Measurements from ENCODE around the gene OST4. TPM values are rescaled to one million over a fixed set of nuclear protein-coding genes. Genes with fewer than 3 reads are reported as not detected.

OST4 gene
- total RNA-seq, 3 donors from 2014 or later (not counting 1 experiment from before 2014, with no cell fraction given), result 178 to 207 (median 192) TPM

DNA sequence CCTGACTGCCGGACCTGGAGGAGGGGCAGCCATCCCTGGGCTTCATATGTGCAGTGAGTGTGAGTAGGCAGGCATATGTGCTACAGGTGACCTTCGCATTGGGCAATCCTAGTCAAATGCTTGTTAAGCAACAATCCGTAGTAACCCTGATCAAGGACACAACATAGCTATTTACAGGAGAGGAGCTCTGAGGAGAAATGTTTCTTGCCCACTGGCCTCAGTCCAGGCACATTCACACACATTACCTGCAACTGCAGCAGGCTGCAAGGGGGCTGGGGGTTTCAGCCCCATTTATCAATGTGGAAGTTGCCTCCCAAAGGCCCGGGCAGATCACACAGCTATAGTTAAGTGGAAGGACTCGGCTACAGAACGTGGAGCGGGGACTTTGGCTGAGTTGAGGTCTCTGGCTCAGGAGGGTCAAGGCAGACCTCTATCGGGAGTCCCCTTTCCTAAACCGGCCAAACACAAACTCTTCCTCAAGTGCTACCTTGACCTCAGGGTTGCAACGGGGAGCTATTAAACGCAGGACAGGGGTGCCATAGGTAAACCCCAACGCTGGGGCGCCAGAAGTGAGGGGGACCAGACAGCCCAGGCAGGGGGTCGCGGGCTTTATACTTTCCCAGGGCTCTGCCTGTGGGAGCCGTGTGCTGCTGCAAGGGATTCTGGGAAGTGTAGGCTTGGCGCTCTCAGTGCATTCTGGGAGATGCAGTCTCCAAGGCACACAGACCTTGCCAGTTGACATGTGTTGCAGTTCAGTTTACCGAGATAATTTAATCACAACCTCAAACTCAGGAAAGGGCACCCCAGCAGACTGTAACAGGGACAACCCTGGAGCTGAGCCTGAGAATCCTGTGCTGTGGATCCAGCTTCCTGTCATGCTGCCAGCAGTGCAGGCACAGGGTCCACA is 24.5 kb upstream of the OST4 start:
- DNase-seq (peak in 1 of 2 donors; percentile 69), ATAC-seq (peak; percentile 63 to 94 (median 88))
- Mint-ChIP-seq H3K4me3 (peak overlapping the region; percentile 61), H3K36me3 (no peaks in the 10 kb centered on the region), H3K9me3 (no peaks in the 10 kb centered on the region), H3K27me3 (ENCODE audit: low read depth in 2 of 2) (no peaks in the 10 kb centered on the region), H3K4me1 (peaks cover 0 to 16% of the 10 kb centered on the region in 2 donors), H3K27ac (no peak overlapping the region)
- Histone ChIP-seq H3K4me3 (ENCODE audit: low read length) (no peak overlapping the region), H3K27me3 (ENCODE audit: control insufficient read depth, insufficient read depth, low read length) (no peaks in the 10 kb centered on the region), H3K9me3 (ENCODE audit: control insufficient read depth, insufficient read depth, low read length) (no peaks in the 10 kb centered on the region), H3K27ac (ENCODE audit: low read length) (no peak overlapping the region), H3K4me1 (ENCODE audit: control insufficient read depth, insufficient read depth, low read length) (peaks cover 9% of the 10 kb centered on the region), H3K36me3 (ENCODE audit: control insufficient read depth, insufficient read depth, low read length) (no peaks in the 10 kb centered on the region)
- intact Hi-C loops (cut with micrococcal nuclease), result no loop called here
- WGBS (ENCODE audit: insufficient coverage), result 37% methylated on average over 18 of the region's 18 CpGs
- TF ChIP-seq, protein P1, sequence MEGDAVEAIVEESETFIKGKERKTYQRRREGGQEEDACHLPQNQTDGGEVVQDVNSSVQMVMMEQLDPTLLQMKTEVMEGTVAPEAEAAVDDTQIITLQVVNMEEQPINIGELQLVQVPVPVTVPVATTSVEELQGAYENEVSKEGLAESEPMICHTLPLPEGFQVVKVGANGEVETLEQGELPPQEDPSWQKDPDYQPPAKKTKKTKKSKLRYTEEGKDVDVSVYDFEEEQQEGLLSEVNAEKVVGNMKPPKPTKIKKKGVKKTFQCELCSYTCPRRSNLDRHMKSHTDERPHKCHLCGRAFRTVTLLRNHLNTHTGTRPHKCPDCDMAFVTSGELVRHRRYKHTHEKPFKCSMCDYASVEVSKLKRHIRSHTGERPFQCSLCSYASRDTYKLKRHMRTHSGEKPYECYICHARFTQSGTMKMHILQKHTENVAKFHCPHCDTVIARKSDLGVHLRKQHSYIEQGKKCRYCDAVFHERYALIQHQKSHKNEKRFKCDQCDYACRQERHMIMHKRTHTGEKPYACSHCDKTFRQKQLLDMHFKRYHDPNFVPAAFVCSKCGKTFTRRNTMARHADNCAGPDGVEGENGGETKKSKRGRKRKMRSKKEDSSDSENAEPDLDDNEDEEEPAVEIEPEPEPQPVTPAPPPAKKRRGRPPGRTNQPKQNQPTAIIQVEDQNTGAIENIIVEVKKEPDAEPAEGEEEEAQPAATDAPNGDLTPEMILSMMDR (IDR thresholded peaks at IDR 0.05), result no peak

DNA sequence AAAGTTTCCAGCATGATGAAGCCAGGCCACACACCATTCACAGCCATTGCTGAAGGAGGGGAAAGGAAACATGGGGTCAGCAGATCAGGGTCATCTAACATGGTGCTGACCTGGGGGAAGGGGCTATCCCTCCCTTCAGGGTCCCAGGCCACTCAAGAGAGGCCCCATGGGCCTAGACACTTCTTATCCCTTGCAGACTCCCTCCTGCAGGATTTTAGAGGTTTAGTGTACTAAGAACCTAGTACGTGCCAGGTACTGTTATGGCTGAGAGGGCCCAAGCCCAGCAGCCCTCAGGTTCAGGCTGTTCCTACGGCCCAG is 23.9 kb upstream of the OST4 start:
- Mint-ChIP-seq H3K36me3 (no peaks in the 10 kb centered on the region), H3K9me3 (no peaks in the 10 kb centered on the region), H3K4me1 (peaks cover 0 to 16% of the 10 kb centered on the region in 2 donors), H3K27ac (no peak overlapping the region), H3K27me3 (ENCODE audit: low read depth in 2 of 2) (no peaks in the 10 kb centered on the region), H3K4me3 (peak overlapping the region; percentile 18)
- Histone ChIP-seq H3K27ac (ENCODE audit: low read length) (no peak overlapping the region), H3K9me3 (ENCODE audit: control insufficient read depth, insufficient read depth, low read length) (no peaks in the 10 kb centered on the region), H3K36me3 (ENCODE audit: control insufficient read depth, insufficient read depth, low read length) (no peaks in the 10 kb centered on the region), H3K4me1 (ENCODE audit: control insufficient read depth, insufficient read depth, low read length) (peaks cover 9% of the 10 kb centered on the region), H3K4me3 (ENCODE audit: low read length) (no peak overlapping the region), H3K27me3 (ENCODE audit: control insufficient read depth, insufficient read depth, low read length) (no peaks in the 10 kb centered on the region)
- intact Hi-C loops (cut with micrococcal nuclease), result no loop called here
- 100% methylated on average over 2 of the region's 2 CpGs for WGBS (ENCODE audit: insufficient coverage)
- DNase-seq (no peak), ATAC-seq (no peak)
- TF ChIP-seq, protein P1 (IDR thresholded peaks at IDR 0.05), result no peak

DNA sequence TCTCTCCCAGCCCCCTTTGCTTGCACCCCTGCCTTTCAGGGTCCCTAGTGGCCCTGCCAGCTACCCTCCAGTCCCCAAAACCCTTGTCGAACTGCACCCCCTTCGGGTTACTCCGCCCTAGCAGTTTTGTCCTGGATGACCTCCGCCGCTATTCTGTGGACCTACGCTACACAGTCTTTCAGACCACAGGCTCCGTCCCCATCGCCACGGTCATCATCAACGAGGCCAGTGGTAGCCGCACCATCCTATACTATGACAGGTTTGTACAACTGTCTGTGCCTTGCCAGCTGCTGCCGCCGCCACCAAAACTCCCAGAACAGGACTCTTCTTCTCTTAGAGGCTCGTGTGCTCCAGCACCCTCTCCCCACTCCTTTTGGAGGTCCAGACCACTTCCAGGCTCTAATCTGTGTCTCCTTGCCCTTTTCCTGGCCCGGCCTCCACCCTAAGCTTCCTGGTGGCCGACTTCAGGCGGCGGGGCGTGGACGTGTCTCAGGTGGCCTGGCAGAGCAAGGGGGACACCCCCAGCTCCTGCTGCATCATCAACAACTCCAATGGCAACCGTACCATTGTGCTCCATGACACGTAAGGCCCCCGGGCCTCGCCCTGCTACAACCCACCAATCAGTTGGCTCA is 23.0 kb upstream of the OST4 start:
- Mint-ChIP-seq H3K27ac (no peak overlapping the region), H3K4me1 (peaks cover 0 to 16% of the 10 kb centered on the region in 2 donors), H3K36me3 (no peaks in the 10 kb centered on the region), H3K9me3 (no peaks in the 10 kb centered on the region), H3K4me3 (no peak overlapping the region), H3K27me3 (ENCODE audit: low read depth in 2 of 2) (no peaks in the 10 kb centered on the region)
- 93% methylated on average over 24 of the region's 24 CpGs for WGBS (ENCODE audit: insufficient coverage)
- TF ChIP-seq, protein P1 (IDR thresholded peaks at IDR 0.05), result no peak
- Histone ChIP-seq H3K36me3 (ENCODE audit: control insufficient read depth, insufficient read depth, low read length) (no peaks in the 10 kb centered on the region), H3K4me3 (ENCODE audit: low read length) (no peak overlapping the region), H3K27me3 (ENCODE audit: control insufficient read depth, insufficient read depth, low read length) (no peaks in the 10 kb centered on the region), H3K27ac (ENCODE audit: low read length) (no peak overlapping the region), H3K9me3 (ENCODE audit: control insufficient read depth, insufficient read depth, low read length) (no peaks in the 10 kb centered on the region), H3K4me1 (ENCODE audit: control insufficient read depth, insufficient read depth, low read length) (peaks cover 9% of the 10 kb centered on the region)
- DNase-seq, result no peak
- intact Hi-C loops (cut with micrococcal nuclease), result no loop called here
- no peak for ATAC-seq
